ENCODE measurements around the gene RPS16. TPM values are rescaled to one million over a fixed set of nuclear protein-coding genes. Genes with fewer than 3 reads are reported as not detected.

Gene RPS16
- total and polyA plus RNA-seq, 9 of the 15 experiments (the other 6 are each of a cell fraction or from before 2014, with no cell fraction given): 82.6 to 3,671 (median 2,204) TPM

DNA sequence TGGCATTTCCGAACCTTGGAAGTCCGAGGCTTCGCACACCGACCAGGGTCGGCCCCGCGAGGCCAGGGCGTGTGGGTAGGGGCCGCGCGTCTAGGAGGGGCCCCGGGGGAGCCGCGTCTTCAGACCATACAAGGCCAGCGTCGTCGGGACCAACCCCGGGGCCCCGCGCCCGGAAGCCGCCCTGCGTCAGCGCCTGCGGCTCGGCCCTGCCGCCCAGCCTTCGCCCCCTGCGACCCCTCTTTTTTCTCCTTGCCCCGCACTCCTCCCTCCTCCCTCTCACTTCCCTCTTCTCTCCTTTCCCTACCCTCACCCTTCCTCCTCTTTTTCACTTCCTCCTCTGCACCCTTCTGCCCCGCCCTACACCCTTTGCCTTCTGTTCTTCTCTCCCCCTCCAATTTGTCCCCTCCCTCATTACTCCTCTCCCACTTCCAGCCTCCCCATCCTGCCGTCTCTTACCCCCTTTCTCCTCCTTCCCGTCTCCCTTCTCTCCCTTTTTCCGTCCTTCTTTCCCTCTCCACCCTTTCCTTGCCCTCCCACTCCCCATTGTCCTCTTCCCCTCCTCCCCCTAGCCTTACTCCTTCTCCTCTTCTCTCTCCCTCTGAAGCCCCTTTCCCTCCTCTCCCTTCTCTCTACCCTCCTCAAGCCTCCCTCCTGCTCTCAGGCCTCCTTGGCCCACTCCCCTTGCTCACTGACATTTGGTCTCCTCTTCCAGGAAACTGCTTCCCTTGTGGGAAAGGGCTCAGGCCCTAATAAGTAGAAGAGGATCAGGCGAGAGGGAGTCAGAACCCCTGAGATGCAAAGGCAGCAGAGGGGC, 25.5 kb downstream of the RPS16 start (continued):
- no peak for TF ChIP-seq HMG20A (CRISPR knock-in tag; conservative IDR thresholded peaks at IDR 0.05)
- TF ChIP-seq, protein P1, sequence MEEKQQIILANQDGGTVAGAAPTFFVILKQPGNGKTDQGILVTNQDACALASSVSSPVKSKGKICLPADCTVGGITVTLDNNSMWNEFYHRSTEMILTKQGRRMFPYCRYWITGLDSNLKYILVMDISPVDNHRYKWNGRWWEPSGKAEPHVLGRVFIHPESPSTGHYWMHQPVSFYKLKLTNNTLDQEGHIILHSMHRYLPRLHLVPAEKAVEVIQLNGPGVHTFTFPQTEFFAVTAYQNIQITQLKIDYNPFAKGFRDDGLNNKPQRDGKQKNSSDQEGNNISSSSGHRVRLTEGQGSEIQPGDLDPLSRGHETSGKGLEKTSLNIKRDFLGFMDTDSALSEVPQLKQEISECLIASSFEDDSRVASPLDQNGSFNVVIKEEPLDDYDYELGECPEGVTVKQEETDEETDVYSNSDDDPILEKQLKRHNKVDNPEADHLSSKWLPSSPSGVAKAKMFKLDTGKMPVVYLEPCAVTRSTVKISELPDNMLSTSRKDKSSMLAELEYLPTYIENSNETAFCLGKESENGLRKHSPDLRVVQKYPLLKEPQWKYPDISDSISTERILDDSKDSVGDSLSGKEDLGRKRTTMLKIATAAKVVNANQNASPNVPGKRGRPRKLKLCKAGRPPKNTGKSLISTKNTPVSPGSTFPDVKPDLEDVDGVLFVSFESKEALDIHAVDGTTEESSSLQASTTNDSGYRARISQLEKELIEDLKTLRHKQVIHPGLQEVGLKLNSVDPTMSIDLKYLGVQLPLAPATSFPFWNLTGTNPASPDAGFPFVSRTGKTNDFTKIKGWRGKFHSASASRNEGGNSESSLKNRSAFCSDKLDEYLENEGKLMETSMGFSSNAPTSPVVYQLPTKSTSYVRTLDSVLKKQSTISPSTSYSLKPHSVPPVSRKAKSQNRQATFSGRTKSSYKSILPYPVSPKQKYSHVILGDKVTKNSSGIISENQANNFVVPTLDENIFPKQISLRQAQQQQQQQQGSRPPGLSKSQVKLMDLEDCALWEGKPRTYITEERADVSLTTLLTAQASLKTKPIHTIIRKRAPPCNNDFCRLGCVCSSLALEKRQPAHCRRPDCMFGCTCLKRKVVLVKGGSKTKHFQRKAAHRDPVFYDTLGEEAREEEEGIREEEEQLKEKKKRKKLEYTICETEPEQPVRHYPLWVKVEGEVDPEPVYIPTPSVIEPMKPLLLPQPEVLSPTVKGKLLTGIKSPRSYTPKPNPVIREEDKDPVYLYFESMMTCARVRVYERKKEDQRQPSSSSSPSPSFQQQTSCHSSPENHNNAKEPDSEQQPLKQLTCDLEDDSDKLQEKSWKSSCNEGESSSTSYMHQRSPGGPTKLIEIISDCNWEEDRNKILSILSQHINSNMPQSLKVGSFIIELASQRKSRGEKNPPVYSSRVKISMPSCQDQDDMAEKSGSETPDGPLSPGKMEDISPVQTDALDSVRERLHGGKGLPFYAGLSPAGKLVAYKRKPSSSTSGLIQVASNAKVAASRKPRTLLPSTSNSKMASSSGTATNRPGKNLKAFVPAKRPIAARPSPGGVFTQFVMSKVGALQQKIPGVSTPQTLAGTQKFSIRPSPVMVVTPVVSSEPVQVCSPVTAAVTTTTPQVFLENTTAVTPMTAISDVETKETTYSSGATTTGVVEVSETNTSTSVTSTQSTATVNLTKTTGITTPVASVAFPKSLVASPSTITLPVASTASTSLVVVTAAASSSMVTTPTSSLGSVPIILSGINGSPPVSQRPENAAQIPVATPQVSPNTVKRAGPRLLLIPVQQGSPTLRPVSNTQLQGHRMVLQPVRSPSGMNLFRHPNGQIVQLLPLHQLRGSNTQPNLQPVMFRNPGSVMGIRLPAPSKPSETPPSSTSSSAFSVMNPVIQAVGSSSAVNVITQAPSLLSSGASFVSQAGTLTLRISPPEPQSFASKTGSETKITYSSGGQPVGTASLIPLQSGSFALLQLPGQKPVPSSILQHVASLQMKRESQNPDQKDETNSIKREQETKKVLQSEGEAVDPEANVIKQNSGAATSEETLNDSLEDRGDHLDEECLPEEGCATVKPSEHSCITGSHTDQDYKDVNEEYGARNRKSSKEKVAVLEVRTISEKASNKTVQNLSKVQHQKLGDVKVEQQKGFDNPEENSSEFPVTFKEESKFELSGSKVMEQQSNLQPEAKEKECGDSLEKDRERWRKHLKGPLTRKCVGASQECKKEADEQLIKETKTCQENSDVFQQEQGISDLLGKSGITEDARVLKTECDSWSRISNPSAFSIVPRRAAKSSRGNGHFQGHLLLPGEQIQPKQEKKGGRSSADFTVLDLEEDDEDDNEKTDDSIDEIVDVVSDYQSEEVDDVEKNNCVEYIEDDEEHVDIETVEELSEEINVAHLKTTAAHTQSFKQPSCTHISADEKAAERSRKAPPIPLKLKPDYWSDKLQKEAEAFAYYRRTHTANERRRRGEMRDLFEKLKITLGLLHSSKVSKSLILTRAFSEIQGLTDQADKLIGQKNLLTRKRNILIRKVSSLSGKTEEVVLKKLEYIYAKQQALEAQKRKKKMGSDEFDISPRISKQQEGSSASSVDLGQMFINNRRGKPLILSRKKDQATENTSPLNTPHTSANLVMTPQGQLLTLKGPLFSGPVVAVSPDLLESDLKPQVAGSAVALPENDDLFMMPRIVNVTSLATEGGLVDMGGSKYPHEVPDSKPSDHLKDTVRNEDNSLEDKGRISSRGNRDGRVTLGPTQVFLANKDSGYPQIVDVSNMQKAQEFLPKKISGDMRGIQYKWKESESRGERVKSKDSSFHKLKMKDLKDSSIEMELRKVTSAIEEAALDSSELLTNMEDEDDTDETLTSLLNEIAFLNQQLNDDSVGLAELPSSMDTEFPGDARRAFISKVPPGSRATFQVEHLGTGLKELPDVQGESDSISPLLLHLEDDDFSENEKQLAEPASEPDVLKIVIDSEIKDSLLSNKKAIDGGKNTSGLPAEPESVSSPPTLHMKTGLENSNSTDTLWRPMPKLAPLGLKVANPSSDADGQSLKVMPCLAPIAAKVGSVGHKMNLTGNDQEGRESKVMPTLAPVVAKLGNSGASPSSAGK (IDR thresholded peaks at IDR 0.05): no peak
- TF ChIP-seq, protein P2, sequence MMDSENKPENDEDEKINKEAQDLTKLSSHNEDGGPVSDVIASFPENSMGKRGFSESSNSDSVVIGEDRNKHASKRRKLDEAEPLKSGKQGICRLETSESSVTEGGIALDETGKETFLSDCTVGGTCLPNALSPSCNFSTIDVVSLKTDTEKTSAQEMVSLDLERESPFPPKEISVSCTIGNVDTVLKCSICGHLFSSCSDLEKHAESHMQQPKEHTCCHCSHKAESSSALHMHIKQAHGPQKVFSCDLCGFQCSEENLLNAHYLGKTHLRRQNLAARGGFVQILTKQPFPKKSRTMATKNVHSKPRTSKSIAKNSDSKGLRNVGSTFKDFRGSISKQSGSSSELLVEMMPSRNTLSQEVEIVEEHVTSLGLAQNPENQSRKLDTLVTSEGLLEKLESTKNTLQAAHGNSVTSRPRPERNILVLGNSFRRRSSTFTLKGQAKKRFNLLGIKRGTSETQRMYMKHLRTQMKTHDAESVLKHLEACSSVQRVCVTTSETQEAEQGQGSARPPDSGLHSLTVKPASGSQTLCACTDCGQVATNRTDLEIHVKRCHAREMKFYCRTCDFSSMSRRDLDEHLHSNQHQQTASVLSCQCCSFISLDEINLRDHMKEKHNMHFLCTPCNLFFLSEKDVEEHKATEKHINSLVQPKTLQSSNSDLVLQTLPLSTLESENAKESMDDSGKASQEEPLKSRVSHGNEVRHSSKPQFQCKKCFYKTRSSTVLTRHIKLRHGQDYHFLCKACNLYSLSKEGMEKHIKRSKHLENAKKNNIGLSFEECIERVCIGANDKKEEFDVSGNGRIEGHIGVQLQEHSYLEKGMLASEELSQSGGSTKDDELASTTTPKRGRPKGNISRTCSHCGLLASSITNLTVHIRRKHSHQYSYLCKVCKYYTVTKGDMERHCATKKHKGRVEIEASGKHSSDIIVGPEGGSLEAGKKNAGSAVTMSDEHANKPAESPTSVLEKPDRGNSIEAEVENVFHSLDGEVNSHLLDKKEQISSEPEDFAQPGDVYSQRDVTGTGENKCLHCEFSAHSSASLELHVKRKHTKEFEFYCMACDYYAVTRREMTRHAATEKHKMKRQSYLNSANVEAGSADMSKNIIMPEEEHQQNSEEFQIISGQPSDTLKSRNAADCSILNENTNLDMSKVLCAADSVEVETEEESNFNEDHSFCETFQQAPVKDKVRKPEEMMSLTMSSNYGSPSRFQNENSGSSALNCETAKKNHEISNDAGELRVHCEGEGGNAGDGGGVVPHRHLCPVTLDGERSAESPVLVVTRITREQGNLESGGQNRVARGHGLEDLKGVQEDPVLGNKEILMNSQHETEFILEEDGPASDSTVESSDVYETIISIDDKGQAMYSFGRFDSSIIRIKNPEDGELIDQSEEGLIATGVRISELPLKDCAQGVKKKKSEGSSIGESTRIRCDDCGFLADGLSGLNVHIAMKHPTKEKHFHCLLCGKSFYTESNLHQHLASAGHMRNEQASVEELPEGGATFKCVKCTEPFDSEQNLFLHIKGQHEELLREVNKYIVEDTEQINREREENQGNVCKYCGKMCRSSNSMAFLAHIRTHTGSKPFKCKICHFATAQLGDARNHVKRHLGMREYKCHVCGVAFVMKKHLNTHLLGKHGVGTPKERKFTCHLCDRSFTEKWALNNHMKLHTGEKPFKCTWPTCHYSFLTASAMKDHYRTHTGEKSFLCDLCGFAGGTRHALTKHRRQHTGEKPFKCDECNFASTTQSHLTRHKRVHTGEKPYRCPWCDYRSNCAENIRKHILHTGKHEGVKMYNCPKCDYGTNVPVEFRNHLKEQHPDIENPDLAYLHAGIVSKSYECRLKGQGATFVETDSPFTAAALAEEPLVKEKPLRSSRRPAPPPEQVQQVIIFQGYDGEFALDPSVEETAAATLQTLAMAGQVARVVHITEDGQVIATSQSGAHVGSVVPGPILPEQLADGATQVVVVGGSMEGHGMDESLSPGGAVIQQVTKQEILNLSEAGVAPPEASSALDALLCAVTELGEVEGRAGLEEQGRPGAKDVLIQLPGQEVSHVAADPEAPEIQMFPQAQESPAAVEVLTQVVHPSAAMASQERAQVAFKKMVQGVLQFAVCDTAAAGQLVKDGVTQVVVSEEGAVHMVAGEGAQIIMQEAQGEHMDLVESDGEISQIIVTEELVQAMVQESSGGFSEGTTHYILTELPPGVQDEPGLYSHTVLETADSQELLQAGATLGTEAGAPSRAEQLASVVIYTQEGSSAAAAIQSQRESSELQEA (IDR thresholded peaks at IDR 0.05; ENCODE audit: low read depth): peak; percentile 44; the same call in 1 of the 2 replicates
- TF ChIP-seq, protein P3, sequence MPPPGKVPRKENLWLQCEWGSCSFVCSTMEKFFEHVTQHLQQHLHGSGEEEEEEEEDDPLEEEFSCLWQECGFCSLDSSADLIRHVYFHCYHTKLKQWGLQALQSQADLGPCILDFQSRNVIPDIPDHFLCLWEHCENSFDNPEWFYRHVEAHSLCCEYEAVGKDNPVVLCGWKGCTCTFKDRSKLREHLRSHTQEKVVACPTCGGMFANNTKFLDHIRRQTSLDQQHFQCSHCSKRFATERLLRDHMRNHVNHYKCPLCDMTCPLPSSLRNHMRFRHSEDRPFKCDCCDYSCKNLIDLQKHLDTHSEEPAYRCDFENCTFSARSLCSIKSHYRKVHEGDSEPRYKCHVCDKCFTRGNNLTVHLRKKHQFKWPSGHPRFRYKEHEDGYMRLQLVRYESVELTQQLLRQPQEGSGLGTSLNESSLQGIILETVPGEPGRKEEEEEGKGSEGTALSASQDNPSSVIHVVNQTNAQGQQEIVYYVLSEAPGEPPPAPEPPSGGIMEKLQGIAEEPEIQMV (tag; conservative IDR thresholded peaks at IDR 0.05; ENCODE audit: low read depth): no peak

All from K562 (cell line).